HCT116 (cell line): ENCODE data around the gene LCLAT1. TPM values are rescaled to one million over a fixed set of nuclear protein-coding genes. Genes with fewer than 3 reads are reported as not detected.
"Not testable (repeated sequence)": the region's sequence is repeated elsewhere in the genome, so short reads cannot be mapped to it uniquely, and the experiment has no call there.

Experiments used
- ATAC-seq: fragments of 200-7000 bp; cut with Tn5 transposase; 2 replicates; pipeline ENCODE4 v1.9.1; 2020; ENCODE audit warnings: mild to moderate bottlenecking, moderate library complexity
- BruUV-seq: library from RNA; stranded (reverse); fragments of 400-500 nt; replicated peaks from 2 replicates; lab custom pipeline; 2021; lab: Mats Ljungman, UMichigan
- CTCF ChIA-PET: fragments of 300-600 bp; sonication (Branson Sonifier 250); formaldehyde crosslinking; loops from one replicate; lab custom pipeline; 2021; ENCODE audit warnings: antibody characterized with exemption; lab: Charles Lee
- POLR2A ChIA-PET: fragments of 300-600, 350-600 bp; sonication (Branson Sonifier 250); formaldehyde crosslinking; loops from one replicate; lab custom pipeline; 2021; ENCODE audit warnings: antibody characterized with exemption; lab: Charles Lee
- RAD21 ChIA-PET, 2 experiments: fragments of 300-600 bp; sonication (Branson Sonifier 250); formaldehyde crosslinking; loops; one replicate each; lab custom pipeline; 2023; ENCODE audit warnings: low total read pairs in 2 of 2; ENCODE audit not compliant: uncharacterized antibody in 2 of 2, unreplicated experiment in 2 of 2, low non-redundant PET in 1 of 2; lab: Charles Lee
- DNase-seq: peaks from one replicate; pipeline ENCODE4 v3.0.0-alpha.2; 2010; ENCODE audit warnings: low read depth, low spot score
- H2AFZ ChIP-seq: fragments of 200-600 bp; shearing (Covaris generic), sonication (generic); 2 replicates; pipeline ENCODE4 v1.6.1; 2017; ENCODE audit warnings: low read depth, mixed run types, mixed read lengths, antibody characterized with exemption, low read length; ENCODE audit not compliant: poor library complexity, severe bottlenecking
- H3K27ac ChIP-seq: 2 replicates; pipeline ENCODE4 v1.5.1; 2012; ENCODE audit warnings: low read depth, low read length
- H3K27me3 ChIP-seq: fragments of 200-600 bp; sonication (generic); 2 replicates; pipeline ENCODE4 v1.6.1; 2016; ENCODE audit warnings: mixed run types, low read length, mixed read lengths; ENCODE audit not compliant: insufficient read depth
- H3K36me3 ChIP-seq, 2 experiments: fragments of 200-500 bp in 1 of 2; fragments of 200-600 bp in 1 of 2; sonication (Bioruptor generic) in 1 of 2; sonication (generic) in 1 of 2; 2 replicates each; pipeline versions ENCODE4 v1.5.1 to v1.6.1; 2014 to 2016; ENCODE audit warnings: low read length in 2 of 2, inconsistent platforms in 1 of 2, mixed read lengths in 1 of 2, mixed run types in 1 of 2; ENCODE audit not compliant: insufficient read depth in 2 of 2, control insufficient read depth in 1 of 2
- H3K4me1 ChIP-seq, 2 experiments: fragments of 200-600 bp in 1 of 2; sonication (generic) in 1 of 2; 2 replicates each; pipeline versions ENCODE4 v1.5.1 to v1.6.1; 2012 to 2017; ENCODE audit warnings: low read length in 2 of 2, inconsistent platforms in 1 of 2, mild to moderate bottlenecking in 1 of 2, mixed read lengths in 1 of 2, mixed run types in 1 of 2, moderate library complexity in 1 of 2; ENCODE audit not compliant: insufficient read depth in 2 of 2, control insufficient read depth in 1 of 2
- H3K4me2 ChIP-seq: fragments of 200-600 bp; sonication (generic); 2 replicates; pipeline ENCODE4 v1.6.1; 2017; ENCODE audit warnings: mixed run types, low read length, mixed read lengths
- H3K4me3 ChIP-seq, 2 experiments: fragments of 200-600 bp in 1 of 2; sonication (generic) in 1 of 2; replicated peaks in 1 of 2; 2 replicates each; pipeline ENCODE4 v1.5.1; 2011 to 2016; ENCODE audit warnings: low read length in 2 of 2, control low read depth in 1 of 2, low read depth in 1 of 2, mild to moderate bottlenecking in 1 of 2, mixed read lengths in 1 of 2, mixed run types in 1 of 2
- H3K79me2 ChIP-seq: fragments of 200-600 bp; sonication (generic); 2 replicates; pipeline ENCODE4 v1.6.1; 2017; ENCODE audit warnings: mild to moderate bottlenecking, mixed run types, low read length, moderate library complexity, mixed read lengths; ENCODE audit not compliant: insufficient read depth
- H3K9ac ChIP-seq: fragments of 200-600 bp; sonication (generic); 2 replicates; pipeline ENCODE4 v1.6.1; 2016; ENCODE audit warnings: low read length, mixed read lengths
- H3K9me2 ChIP-seq: fragments of 200-600 bp; sonication (generic), shearing (Covaris generic); 2 replicates; pipeline ENCODE4 v1.6.1; 2017; ENCODE audit warnings: mixed run types, mild to moderate bottlenecking, moderate library complexity; ENCODE audit not compliant: insufficient read depth
- H3K9me3 ChIP-seq, 2 experiments: fragments of 200-500 bp in 1 of 2; fragments of 200-600 bp in 1 of 2; sonication (Bioruptor generic) in 1 of 2; sonication (generic) in 1 of 2; 2 replicates each; pipeline ENCODE4 v1.6.1; 2014 to 2017; ENCODE audit warnings: low read length in 2 of 2, mixed read lengths in 2 of 2, inconsistent platforms in 1 of 2, low read depth in 1 of 2, mild to moderate bottlenecking in 1 of 2, mixed run types in 1 of 2, moderate library complexity in 1 of 2; ENCODE audit not compliant: control insufficient read depth in 1 of 2, insufficient read depth in 1 of 2
- H4K20me1 ChIP-seq: fragments of 200-600 bp; sonication (generic), shearing (Covaris generic); 2 replicates; pipeline ENCODE4 v1.6.1; 2017; ENCODE audit warnings: mixed run types, mild to moderate bottlenecking, moderate library complexity; ENCODE audit not compliant: insufficient read depth
- CEBPB ChIP-seq: IDR thresholded peaks from 2 replicates; pipeline ENCODE4 v1.6.1; 2012; ENCODE audit warnings: low read depth
- ELF1 ChIP-seq: IDR thresholded peaks from 2 replicates; pipeline ENCODE4 v1.6.1; 2012; ENCODE audit warnings: low read depth, borderline replicate concordance
- EZH2 ChIP-seq: fragments of 200-600 bp; sonication (generic); IDR thresholded peaks from 2 replicates; pipeline ENCODE4 v1.6.1; 2017; ENCODE audit warnings: antibody characterized with exemption, mixed run types
- JUND ChIP-seq: IDR thresholded peaks from 2 replicates; pipeline ENCODE4 v1.6.1; 2012
- POLR2AphosphoS5 ChIP-seq: IDR thresholded peaks from 2 replicates; pipeline ENCODE4 v1.6.1; 2011; ENCODE audit warnings: mild to moderate bottlenecking, low read depth, low read length, moderate library complexity
- RAD21 ChIP-seq: IDR thresholded peaks from 2 replicates; pipeline ENCODE4 v1.6.1; 2012; ENCODE audit warnings: low read depth, mild to moderate bottlenecking
- REST ChIP-seq: IDR thresholded peaks from 2 replicates; pipeline ENCODE4 v1.6.1; 2012; ENCODE audit warnings: low read depth
- SRF ChIP-seq: IDR thresholded peaks from 2 replicates; pipeline ENCODE4 v1.6.1; 2012; ENCODE audit warnings: low read depth
- TCF7L2 ChIP-seq: IDR thresholded peaks from 2 replicates; pipeline ENCODE4 v1.7.0; 2011; ENCODE audit warnings: borderline replicate concordance, inconsistent platforms; ENCODE audit not compliant: insufficient read depth, insufficient read length; ENCODE audit errors: extremely low read depth
- YY1 ChIP-seq: IDR thresholded peaks from 2 replicates; pipeline ENCODE4 v1.6.1; 2011; ENCODE audit warnings: low read length, low read depth, moderate library complexity, mild to moderate bottlenecking; ENCODE audit not compliant: insufficient replicate concordance; ENCODE audit errors: extremely low read depth
- ZBTB33 ChIP-seq: IDR thresholded peaks from 2 replicates; pipeline ENCODE4 v1.6.1; 2011; ENCODE audit warnings: mild to moderate bottlenecking, low read length, moderate library complexity; ENCODE audit not compliant: insufficient replicate concordance; ENCODE audit errors: extremely low read depth
- ZFX ChIP-seq: fragments of 450-650 bp; IDR thresholded peaks from 2 replicates; pipeline ENCODE4 v1.6.1; 2017
- intact Hi-C: fragments of 100-400 bp; cut with micrococcal nuclease; formaldehyde crosslinking; loops from 2 replicates; pipeline ENCODE4 v1.10.0; 2022
- total RNA-seq: library from RNA; stranded (reverse); gene quantifications from one replicate; pipeline ENCODE4 v1.2.1, GENCODE V29; 2021; ENCODE audit not compliant: unreplicated experiment
- TF ChIP-seq, protein P1 (sequence below): IDR thresholded peaks from 2 replicates; pipeline ENCODE4 v1.6.1; 2012

LCLAT1 gene
- total RNA-seq, 1 experiment from 2014 or later = 36.2 TPM

DNA sequence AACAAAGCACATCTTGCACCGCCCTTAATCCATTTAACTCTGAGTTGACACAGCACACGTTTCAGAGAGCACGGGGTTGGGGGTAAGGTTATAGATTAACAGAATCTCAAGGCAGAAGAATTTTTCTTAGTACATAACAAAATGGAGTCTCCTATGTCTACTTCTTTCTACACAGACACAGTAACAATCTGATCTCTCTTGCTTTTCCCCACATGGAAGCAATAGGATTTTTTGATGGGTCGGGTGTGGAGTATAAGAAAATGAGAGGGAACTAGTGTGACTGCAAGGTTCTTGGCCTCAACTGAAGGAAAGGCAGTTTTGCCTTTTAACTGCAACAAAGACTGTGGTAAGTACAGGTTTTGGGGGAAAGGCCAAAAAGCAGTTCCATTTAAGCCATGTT lies 167.2 kb downstream of the LCLAT1 start:
- BruUV-seq, H3K4me2 ChIP-seq, H3K9me2 ChIP-seq, POLR2A ChIA-PET, H2AFZ ChIP-seq, H3K36me3 ChIP-seq, CTCF ChIA-PET, H3K27ac ChIP-seq, H3K9me3 ChIP-seq, ATAC-seq, H3K27me3 ChIP-seq, H3K4me1 ChIP-seq, H3K4me3 ChIP-seq, H4K20me1 ChIP-seq, intact Hi-C loops, RAD21 ChIA-PET, DNase-seq, H3K9ac ChIP-seq, H3K79me2 ChIP-seq: not testable (repeated sequence)

DNA sequence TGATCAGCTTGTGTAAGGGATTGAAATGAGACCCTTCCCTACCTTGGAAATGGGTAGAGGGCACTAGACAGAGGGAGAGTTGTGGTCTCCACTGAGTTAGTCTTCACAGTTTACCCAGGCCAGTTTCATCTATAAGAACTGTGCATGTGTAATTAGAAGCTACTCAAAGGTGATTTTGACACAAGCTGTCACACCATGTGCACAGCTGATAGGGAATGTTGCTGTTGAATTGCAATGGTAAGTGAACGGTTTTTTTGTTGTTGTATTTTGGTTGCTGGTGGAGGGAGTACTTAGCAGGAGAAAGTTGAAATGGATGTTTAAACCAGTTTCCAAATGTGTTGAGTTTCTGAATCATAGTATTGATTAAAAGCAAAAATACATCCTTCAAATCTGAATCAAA lies 168.9 kb downstream of the LCLAT1 start:
- Histone ChIP-seq H4K20me1 (no peaks in the 10 kb centered on the region), H3K27me3 (no peaks in the 10 kb centered on the region), H3K36me3 (no peaks in the 10 kb centered on the region), H3K4me2 (no peak overlapping the region), H3K79me2 (no peaks in the 10 kb centered on the region), H3K4me1 (no peaks in the 10 kb centered on the region), H3K9me2 (no peaks in the 10 kb centered on the region), H3K4me3 (no peak overlapping the region), H3K9me3 (no peaks in the 10 kb centered on the region), H3K9ac (no peak overlapping the region), H2AFZ (no peak overlapping the region), H3K27ac (no peak overlapping the region)
- no peak for ATAC-seq
- TF ChIP-seq POLR2AphosphoS5 (no peak), SRF (no peak), RAD21 (no peak), TCF7L2 (no peak), ELF1 (no peak), ZFX (no peak), ZBTB33 (no peak), YY1 (no peak), JUND (no peak), CEBPB (no peak), EZH2 (no peak), REST (no peak)
- TF ChIP-seq, protein P1, sequence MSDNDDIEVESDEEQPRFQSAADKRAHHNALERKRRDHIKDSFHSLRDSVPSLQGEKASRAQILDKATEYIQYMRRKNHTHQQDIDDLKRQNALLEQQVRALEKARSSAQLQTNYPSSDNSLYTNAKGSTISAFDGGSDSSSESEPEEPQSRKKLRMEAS = no peak
- RAD21 ChIA-PET = no interaction called here
- CTCF ChIA-PET = no interaction called here
- no peak for DNase-seq
- intact Hi-C loops = no loop called here
- POLR2A ChIA-PET = no interaction called here
- no TSS peak for BruUV-seq
